Liver (tissue), 9 donors: ENCODE results near the gene FOXB1. TPM values are rescaled to one million over a fixed set of nuclear protein-coding genes. Genes with fewer than 3 reads are reported as not detected.

Experiments
- DNase-seq: peaks from one replicate; pipeline ENCODE4 v3.0.0-alpha.2; 2017; ENCODE audit warnings: low spot score
- H3K27ac ChIP-seq, 2 donors: one replicate each; pipeline ENCODE4 v1.7.0; 2013; ENCODE audit warnings: inconsistent platforms in 2 of 2, low read length in 2 of 2, control low read depth in 1 of 2, low read depth in 1 of 2, mild to moderate bottlenecking in 1 of 2
- H3K27me3 ChIP-seq, 4 donors: one replicate each; pipeline versions ENCODE4 v1.6.1 to v1.7.0; 2013; ENCODE audit warnings: low read length in 3 of 4, inconsistent platforms in 1 of 4, mild to moderate bottlenecking in 1 of 4, moderate library complexity in 1 of 4; ENCODE audit not compliant: control insufficient read depth in 4 of 4, insufficient read depth in 4 of 4
- H3K36me3 ChIP-seq, 4 donors: one replicate each; pipeline versions ENCODE4 v1.6.1 to v1.7.0; 2013; ENCODE audit warnings: low read length in 3 of 4, mild to moderate bottlenecking in 3 of 4, low read depth in 1 of 4, moderate library complexity in 1 of 4; ENCODE audit not compliant: control insufficient read depth in 4 of 4, insufficient read depth in 3 of 4
- H3K4me1 ChIP-seq, 4 donors: one replicate each; pipeline versions ENCODE4 v1.6.1 to v1.7.0; 2013; ENCODE audit warnings: low read length in 3 of 4, mild to moderate bottlenecking in 3 of 4, moderate library complexity in 1 of 4; ENCODE audit not compliant: control insufficient read depth in 4 of 4, insufficient read depth in 4 of 4
- H3K4me3 ChIP-seq, 3 donors: one replicate each; pipeline versions ENCODE4 v1.6.1 to v1.7.0; 2013; ENCODE audit warnings: low read length in 3 of 3, control low read depth in 1 of 3, low read depth in 1 of 3, mild to moderate bottlenecking in 1 of 3
- H3K9ac ChIP-seq, 2 donors: one replicate each; pipeline ENCODE4 v1.7.0; 2013; ENCODE audit warnings: low read length in 2 of 2, mild to moderate bottlenecking in 2 of 2, moderate library complexity in 2 of 2, control low read depth in 1 of 2, low read depth in 1 of 2
- H3K9me3 ChIP-seq, 4 donors: one replicate each; pipeline versions ENCODE4 v1.6.1 to v1.7.0; 2013; ENCODE audit warnings: low read length in 3 of 4; ENCODE audit not compliant: control insufficient read depth in 4 of 4
- FOXA1 ChIP-seq: IDR thresholded peaks from 2 replicates; pipeline ENCODE4 v1.6.1; 2016; ENCODE audit warnings: antibody characterized with exemption
- FOXA2 ChIP-seq: IDR thresholded peaks from 2 replicates; pipeline ENCODE4 v1.6.1; 2016; ENCODE audit warnings: antibody characterized with exemption
- GABPA ChIP-seq, 2 donors: IDR thresholded peaks in 1 of 2; conservative IDR thresholded peaks in 1 of 2; 2 replicates each; pipeline ENCODE4 v1.6.1; 2016; ENCODE audit warnings: antibody characterized with exemption in 2 of 2, mild to moderate bottlenecking in 1 of 2, moderate library complexity in 1 of 2
- HNF4A ChIP-seq, 2 donors: conservative IDR thresholded peaks; 2 replicates each; pipeline ENCODE4 v1.6.1; 2016; ENCODE audit warnings: antibody characterized with exemption in 2 of 2, mild to moderate bottlenecking in 2 of 2
- HNF4G ChIP-seq: IDR thresholded peaks from 2 replicates; pipeline ENCODE4 v1.6.1; 2016; ENCODE audit warnings: antibody characterized with exemption
- NR2F2 ChIP-seq: IDR thresholded peaks from 2 replicates; pipeline ENCODE4 v1.6.1; 2016; ENCODE audit warnings: antibody characterized with exemption
- TAF1 ChIP-seq: conservative IDR thresholded peaks from 2 replicates; pipeline ENCODE4 v1.6.1; 2016; ENCODE audit warnings: antibody characterized with exemption, mild to moderate bottlenecking
- YY1 ChIP-seq: IDR thresholded peaks from 2 replicates; pipeline ENCODE4 v1.6.1; 2016; ENCODE audit warnings: antibody characterized with exemption, mild to moderate bottlenecking
- WGBS: extraction: QIAGEN DNeasy Blood & Tissue Kit; methylation state at CpG from one replicate; pipeline ENCODE4 v1.1.7; 2013; 5-methylcytosine and 5-hydroxymethylcytosine counted together
- polyA plus RNA-seq, 2 donors: library from polyadenylated mRNA; stranded (reverse) in 1 of 2; unstranded in 1 of 2; fragments of 200-250 nt in 1 of 2; fragments of >200 nt in 1 of 2; fragmentation: Nextera tagmentation in 1 of 2; extraction: Ambion mirVana in 1 of 2; gene quantifications; one replicate each; pipeline versions ENCODE4 v1.2.1 to v1.2.3, GENCODE V29; 2013 to 2015
- total RNA-seq, 2 donors: library from RNA; depleted of rRNA; stranded (reverse); fragments of >200 nt; gene quantifications; one replicate each; pipeline ENCODE4 v1.2.3, GENCODE V29; 2014
- TF ChIP-seq, protein P1 (sequence below): IDR thresholded peaks from 2 replicates; pipeline ENCODE4 v1.6.1; 2016; ENCODE audit warnings: antibody characterized with exemption
- TF ChIP-seq, protein P2 (sequence below): IDR thresholded peaks from 2 replicates; pipeline ENCODE4 v1.6.1; 2016; ENCODE audit warnings: antibody characterized with exemption
- TF ChIP-seq, protein P3 (sequence below): IDR thresholded peaks from 2 replicates; pipeline ENCODE4 v1.6.1; 2016; ENCODE audit warnings: antibody characterized with exemption
- TF ChIP-seq, protein P4 (sequence below): fragments of 150-350 bp; IDR thresholded peaks from 2 replicates; pipeline ENCODE4 v1.5.1; 2017; ENCODE audit warnings: improper control_type of control experiment, low read depth, low read length; ENCODE audit not compliant: missing input control
- TF ChIP-seq, protein P5 (sequence below): IDR thresholded peaks from 2 replicates; pipeline ENCODE4 v1.6.1; 2016; ENCODE audit warnings: antibody characterized with exemption, mild to moderate bottlenecking
- donor health status: healthy.
- donor health status: healthy.
- donor health status: healthy.
- donor health status: healthy.
- donor health status: healthy.

FOXB1 gene
- total and polyA plus RNA-seq, 4 donors = not detected

DNA sequence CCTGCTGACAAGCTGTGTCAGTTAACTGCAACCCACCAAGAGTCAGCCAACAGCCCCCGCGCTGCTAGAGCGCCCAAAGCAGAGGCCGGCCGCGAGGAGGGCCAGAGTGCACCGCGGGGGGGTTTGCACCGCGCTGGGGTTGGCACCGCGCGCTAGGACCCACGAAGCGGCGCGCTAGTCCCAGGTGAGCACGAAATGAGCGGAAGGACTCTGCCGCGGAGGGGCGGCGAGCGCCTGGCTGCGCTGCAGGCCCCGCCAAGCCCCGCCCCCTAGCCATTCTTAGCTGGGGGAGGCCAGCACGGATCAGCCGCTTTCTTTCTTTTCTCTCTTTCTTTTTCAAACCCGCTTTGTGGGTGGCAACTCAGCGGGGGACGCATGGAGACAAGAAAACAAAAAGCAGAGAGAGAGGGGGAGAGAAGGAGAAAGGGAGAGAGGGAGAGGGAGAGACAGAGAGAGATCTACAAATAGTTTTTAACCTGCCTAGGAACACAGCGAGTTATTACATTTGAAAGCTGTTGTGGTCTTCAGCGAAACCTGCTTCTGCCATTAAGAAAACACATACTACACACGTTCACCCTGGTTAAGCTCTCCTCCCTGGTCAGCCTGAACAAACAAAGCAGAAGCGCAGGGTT, 6.9 kb upstream of the FOXB1 start:
- peak overlapping the region in 1 of 3 donors; percentile 2 for H3K4me3 ChIP-seq
- H3K9me3 ChIP-seq = no peaks in the 10 kb centered on the region
- H3K27me3 ChIP-seq = peaks cover 13 to 56% (median 40%) of the 10 kb centered on the region in 4 donors
- TF ChIP-seq FOXA2 (no peak), NR2F2 (no peak)
- TF ChIP-seq, protein P1, sequence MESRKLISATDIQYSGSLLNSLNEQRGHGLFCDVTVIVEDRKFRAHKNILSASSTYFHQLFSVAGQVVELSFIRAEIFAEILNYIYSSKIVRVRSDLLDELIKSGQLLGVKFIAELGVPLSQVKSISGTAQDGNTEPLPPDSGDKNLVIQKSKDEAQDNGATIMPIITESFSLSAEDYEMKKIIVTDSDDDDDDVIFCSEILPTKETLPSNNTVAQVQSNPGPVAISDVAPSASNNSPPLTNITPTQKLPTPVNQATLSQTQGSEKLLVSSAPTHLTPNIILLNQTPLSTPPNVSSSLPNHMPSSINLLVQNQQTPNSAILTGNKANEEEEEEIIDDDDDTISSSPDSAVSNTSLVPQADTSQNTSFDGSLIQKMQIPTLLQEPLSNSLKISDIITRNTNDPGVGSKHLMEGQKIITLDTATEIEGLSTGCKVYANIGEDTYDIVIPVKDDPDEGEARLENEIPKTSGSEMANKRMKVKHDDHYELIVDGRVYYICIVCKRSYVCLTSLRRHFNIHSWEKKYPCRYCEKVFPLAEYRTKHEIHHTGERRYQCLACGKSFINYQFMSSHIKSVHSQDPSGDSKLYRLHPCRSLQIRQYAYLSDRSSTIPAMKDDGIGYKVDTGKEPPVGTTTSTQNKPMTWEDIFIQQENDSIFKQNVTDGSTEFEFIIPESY = no peak
- no peak for DNase-seq
- peaks cover 6 to 13% (median 12%) of the 10 kb centered on the region in 4 donors for H3K4me1 ChIP-seq
- WGBS = 4% methylated on average over 36 of the region's 36 CpGs
- H3K9ac ChIP-seq = no peak overlapping the region
- no peak overlapping the region for H3K27ac ChIP-seq
- no peaks in the 10 kb centered on the region for H3K36me3 ChIP-seq

DNA sequence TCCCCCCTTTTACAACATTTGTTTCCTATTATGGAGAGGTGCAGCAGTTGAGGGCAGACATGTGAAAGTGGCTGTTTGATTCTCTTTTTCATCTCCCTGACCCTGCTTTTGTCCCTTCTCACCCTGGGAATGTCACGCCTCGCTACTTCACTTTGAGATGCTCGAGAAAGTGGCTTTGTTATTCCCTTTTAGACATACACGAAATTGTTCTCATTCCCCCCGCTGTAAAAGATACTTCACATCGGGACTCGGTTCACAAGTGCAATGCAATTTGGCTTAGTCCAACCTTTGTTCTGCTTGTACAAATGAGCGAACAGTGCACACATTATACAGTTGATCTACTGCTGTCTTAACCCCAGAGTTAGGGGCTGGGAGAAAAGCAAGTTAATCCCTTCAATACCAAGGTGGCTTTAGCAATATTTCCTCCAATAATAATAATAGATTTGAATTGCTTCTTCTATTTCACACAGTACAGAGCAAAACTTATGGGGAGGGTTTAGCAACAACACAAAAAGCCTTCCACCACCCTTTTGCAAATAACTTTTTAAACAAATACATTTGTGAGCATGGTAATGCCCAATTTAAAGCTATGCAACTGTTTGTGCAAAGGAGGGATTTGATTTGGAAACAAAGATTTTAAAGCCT, 5.7 kb upstream of the FOXB1 start:
- Histone ChIP-seq H3K36me3 (no peaks in the 10 kb centered on the region), H3K9ac (no peak overlapping the region), H3K9me3 (no peaks in the 10 kb centered on the region), H3K4me1 (peaks cover 6 to 13% (median 12%) of the 10 kb centered on the region in 4 donors), H3K4me3 (no peak overlapping the region), H3K27ac (no peak overlapping the region), H3K27me3 (peaks cover 13 to 55% (median 37%) of the 10 kb centered on the region in 4 donors)
- TF ChIP-seq TAF1 (no peak), NR2F2 (no peak), YY1 (no peak), FOXA1 (no peak), HNF4G (no peak), HNF4A (conservative IDR thresholded peaks at IDR 0.05) (no peak), GABPA (IDR thresholded peaks at IDR 0.05 in 1 of 2, conservative IDR thresholded peaks at IDR 0.05 in 1 of 2) (no peak), FOXA2 (no peak)
- TF ChIP-seq, protein P2, sequence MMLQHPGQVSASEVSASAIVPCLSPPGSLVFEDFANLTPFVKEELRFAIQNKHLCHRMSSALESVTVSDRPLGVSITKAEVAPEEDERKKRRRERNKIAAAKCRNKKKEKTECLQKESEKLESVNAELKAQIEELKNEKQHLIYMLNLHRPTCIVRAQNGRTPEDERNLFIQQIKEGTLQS = no peak
- TF ChIP-seq, protein P3, sequence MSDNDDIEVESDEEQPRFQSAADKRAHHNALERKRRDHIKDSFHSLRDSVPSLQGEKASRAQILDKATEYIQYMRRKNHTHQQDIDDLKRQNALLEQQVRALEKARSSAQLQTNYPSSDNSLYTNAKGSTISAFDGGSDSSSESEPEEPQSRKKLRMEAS = no peak
- TF ChIP-seq, protein P1 = no peak
- TF ChIP-seq, protein P4, sequence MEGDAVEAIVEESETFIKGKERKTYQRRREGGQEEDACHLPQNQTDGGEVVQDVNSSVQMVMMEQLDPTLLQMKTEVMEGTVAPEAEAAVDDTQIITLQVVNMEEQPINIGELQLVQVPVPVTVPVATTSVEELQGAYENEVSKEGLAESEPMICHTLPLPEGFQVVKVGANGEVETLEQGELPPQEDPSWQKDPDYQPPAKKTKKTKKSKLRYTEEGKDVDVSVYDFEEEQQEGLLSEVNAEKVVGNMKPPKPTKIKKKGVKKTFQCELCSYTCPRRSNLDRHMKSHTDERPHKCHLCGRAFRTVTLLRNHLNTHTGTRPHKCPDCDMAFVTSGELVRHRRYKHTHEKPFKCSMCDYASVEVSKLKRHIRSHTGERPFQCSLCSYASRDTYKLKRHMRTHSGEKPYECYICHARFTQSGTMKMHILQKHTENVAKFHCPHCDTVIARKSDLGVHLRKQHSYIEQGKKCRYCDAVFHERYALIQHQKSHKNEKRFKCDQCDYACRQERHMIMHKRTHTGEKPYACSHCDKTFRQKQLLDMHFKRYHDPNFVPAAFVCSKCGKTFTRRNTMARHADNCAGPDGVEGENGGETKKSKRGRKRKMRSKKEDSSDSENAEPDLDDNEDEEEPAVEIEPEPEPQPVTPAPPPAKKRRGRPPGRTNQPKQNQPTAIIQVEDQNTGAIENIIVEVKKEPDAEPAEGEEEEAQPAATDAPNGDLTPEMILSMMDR = no peak
- TF ChIP-seq, protein P5, sequence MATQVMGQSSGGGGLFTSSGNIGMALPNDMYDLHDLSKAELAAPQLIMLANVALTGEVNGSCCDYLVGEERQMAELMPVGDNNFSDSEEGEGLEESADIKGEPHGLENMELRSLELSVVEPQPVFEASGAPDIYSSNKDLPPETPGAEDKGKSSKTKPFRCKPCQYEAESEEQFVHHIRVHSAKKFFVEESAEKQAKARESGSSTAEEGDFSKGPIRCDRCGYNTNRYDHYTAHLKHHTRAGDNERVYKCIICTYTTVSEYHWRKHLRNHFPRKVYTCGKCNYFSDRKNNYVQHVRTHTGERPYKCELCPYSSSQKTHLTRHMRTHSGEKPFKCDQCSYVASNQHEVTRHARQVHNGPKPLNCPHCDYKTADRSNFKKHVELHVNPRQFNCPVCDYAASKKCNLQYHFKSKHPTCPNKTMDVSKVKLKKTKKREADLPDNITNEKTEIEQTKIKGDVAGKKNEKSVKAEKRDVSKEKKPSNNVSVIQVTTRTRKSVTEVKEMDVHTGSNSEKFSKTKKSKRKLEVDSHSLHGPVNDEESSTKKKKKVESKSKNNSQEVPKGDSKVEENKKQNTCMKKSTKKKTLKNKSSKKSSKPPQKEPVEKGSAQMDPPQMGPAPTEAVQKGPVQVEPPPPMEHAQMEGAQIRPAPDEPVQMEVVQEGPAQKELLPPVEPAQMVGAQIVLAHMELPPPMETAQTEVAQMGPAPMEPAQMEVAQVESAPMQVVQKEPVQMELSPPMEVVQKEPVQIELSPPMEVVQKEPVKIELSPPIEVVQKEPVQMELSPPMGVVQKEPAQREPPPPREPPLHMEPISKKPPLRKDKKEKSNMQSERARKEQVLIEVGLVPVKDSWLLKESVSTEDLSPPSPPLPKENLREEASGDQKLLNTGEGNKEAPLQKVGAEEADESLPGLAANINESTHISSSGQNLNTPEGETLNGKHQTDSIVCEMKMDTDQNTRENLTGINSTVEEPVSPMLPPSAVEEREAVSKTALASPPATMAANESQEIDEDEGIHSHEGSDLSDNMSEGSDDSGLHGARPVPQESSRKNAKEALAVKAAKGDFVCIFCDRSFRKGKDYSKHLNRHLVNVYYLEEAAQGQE = no peak
- WGBS = 14% methylated on average over 8 of the region's 8 CpGs
- no peak for DNase-seq
